D721Med (cell line): ENCODE data around the gene ZIC1.

ENCODE experiments used
- DNase-seq: peaks from one replicate; pipeline ENCODE4 v3.0.0; 2011; ENCODE audit warnings: low spot score; ENCODE audit not compliant: insufficient read length
- FAIRE-seq: peaks from 2 replicates; lab custom pipeline; 2011; peaks lifted over from hg19 to GRCh38; lab: Jason Lieb, UNC
- TF ChIP-seq, protein P1 (sequence below): IDR thresholded peaks from 2 replicates; pipeline ENCODE4 v1.5.1; 2012; ENCODE audit warnings: mild to moderate bottlenecking, control low read depth; ENCODE audit not compliant: insufficient read depth; ENCODE audit errors: missing control alignments

The ZIC1 gene

DNA sequence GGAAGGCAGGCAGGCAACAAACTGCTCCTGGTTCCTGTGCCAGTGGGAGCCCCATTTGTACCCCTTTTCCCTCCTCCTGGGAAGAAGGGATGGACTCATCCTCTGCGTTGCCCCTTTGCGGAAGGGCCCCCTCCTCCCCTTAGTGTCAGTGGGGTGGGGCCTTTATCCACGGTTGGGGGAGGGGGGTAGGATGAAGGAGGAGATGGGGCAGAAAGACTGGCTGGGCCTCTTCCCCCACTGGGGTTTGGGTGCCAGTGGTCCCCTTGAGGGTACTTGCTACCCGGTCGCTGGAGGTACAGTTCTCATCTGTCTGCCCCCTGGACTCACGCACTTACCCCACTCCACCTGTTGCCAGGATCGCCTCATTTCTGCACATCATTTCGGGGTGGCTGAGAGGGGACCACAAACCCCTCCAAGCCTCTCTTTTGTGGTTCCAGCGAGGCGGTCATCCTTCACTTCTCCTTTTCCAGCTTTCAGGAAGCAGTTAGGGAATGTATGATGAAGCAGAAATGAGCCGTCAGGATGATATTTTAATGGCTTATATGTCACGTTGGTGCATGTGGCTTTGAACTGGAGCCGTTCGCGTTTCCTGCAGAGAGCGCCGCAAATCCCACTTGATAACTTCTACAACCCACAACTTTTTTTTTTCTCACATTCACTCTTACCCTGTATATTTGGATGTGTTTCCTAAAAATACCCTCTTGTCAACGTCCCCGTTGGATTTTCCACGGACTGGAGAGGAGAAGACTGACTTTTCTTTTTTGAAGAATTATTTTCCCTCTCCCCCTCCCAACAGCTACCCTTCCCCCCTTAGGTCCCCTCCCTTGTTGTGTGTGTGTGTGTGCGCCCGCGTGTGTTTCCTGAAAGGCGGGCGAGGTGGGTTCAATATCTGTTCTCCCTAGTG lies 2.9 kb upstream of the ZIC1 start, which contains the start of gene ZIC4:
Gene ZIC4, minus strand, starts transcription at position 516 of the 904 bp plus-strand sequence. CDS start 3,746 bp downstream, outside the sequence.
- TF ChIP-seq, protein P1, sequence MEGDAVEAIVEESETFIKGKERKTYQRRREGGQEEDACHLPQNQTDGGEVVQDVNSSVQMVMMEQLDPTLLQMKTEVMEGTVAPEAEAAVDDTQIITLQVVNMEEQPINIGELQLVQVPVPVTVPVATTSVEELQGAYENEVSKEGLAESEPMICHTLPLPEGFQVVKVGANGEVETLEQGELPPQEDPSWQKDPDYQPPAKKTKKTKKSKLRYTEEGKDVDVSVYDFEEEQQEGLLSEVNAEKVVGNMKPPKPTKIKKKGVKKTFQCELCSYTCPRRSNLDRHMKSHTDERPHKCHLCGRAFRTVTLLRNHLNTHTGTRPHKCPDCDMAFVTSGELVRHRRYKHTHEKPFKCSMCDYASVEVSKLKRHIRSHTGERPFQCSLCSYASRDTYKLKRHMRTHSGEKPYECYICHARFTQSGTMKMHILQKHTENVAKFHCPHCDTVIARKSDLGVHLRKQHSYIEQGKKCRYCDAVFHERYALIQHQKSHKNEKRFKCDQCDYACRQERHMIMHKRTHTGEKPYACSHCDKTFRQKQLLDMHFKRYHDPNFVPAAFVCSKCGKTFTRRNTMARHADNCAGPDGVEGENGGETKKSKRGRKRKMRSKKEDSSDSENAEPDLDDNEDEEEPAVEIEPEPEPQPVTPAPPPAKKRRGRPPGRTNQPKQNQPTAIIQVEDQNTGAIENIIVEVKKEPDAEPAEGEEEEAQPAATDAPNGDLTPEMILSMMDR, result no peak
- FAIRE-seq (no peak), DNase-seq (no peak)

DNA sequence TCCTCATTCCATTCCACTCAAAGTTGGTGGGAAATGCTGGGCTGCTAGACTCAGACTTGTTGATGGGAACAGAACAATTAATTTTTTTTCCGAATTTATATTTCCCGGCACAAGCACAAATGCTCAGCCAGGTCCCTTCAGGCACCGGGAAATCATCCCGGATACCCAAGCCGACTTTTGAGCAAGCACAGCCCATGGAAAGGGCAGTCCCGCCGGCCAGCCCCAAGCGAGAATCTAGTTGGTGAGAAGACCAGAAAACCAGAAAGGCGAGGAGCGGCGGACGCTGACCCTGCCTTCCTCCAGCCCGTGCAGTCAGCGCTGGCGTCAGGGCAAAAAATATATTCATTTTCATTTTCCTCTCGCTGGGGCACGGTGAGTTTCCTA lies 2.1 kb upstream of the ZIC1 start:
- TF ChIP-seq, protein P1, result no peak
- no peak for FAIRE-seq

DNA sequence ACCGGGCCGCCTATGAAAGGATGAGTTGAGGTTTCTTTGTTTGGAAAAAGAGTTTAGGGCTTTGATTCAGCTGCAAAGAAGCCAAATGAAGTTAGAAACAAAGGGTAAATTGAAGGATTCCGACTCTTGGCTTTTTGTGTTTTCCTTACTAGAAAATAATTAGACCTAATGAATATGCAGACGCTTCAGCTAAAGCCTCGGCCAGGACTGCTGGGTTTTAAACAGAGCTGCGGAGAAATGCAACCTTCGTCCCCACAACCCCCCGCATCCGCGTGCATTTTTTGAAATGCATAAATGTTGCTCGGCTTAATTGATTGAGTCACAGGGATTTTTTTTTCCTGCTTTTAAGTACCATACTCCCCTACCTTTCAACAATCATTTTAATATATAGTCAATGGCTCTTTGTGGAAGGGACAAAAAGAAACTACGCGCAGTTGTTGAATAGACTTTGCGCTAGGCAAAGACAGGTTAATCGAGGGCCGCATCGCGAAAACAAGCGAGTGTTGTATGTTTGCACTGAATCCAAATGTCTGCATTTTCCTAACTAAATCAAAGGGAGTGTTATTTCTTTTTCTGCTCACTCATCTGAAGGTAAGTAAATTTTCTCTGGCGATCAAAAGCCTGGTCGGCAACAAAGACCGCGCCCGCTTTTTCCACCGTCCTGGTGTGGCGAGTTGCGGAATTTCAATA lies 1.5 kb upstream of the ZIC1 start:
- no peak for DNase-seq
- no peak for FAIRE-seq
- TF ChIP-seq, protein P1, result no peak

More for the DNA sequence above, 2.1 kb upstream of the ZIC1 start:
- DNase-seq, result no peak

DNA sequence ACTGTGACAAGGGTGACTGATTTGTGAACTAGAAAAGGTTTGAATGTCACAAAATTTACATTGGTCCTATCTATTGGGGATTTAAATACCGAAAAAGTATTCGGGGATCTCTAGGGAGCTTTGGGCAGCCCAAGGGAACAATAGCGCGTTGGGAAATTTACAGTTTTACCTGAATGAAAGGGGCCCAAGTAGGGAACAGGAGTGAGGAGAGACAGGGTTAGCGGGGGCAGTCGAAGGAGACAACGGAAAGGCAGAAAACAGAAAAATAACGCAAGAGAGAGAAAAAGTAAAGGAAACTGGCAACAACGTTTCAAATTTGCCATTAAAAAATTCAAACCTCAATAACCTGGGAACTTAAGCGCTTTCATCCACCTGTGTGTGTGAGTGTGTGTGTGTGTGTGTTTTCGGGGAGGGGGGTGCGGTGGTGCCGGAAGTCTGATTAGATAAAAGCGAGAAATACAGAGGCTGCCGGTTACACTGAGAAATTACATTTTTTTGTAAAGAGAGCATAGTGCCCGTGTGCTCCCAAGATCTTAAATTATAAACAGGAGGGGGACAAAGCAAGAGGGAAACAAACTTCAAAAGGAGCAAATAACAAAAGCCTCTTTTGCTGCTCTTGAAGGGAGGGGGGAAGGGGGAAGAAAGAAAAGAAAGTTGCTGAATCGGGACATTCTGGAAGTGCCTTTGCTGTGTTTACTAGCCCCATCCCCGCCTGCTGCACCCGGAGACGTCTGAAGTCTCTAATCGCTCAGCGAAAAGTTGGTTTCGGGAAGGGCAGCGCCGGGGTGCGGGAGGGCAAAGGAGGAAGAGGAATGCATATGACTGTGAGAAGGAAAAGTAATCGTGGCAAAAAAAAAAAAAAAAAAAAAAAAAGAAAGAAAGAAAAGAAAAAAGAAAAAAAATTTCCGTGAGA lies 721 bp upstream of the ZIC1 start:
- TF ChIP-seq, protein P1, result no peak
- DNase-seq (no peak), FAIRE-seq (no peak)

DNA sequence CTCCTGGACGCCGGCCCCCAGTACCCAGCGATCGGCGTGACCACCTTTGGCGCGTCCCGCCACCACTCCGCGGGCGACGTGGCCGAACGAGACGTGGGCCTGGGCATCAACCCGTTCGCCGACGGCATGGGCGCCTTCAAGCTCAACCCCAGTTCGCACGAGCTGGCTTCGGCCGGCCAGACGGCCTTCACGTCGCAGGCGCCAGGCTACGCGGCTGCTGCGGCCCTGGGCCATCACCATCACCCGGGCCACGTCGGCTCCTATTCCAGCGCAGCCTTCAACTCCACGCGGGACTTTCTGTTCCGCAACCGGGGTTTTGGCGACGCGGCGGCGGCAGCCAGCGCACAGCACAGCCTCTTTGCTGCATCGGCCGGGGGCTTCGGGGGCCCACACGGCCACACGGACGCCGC lies 956 bp downstream of the ZIC1 start:
- FAIRE-seq (no peak), DNase-seq (no peak)
- TF ChIP-seq, protein P1, result no peak

DNA sequence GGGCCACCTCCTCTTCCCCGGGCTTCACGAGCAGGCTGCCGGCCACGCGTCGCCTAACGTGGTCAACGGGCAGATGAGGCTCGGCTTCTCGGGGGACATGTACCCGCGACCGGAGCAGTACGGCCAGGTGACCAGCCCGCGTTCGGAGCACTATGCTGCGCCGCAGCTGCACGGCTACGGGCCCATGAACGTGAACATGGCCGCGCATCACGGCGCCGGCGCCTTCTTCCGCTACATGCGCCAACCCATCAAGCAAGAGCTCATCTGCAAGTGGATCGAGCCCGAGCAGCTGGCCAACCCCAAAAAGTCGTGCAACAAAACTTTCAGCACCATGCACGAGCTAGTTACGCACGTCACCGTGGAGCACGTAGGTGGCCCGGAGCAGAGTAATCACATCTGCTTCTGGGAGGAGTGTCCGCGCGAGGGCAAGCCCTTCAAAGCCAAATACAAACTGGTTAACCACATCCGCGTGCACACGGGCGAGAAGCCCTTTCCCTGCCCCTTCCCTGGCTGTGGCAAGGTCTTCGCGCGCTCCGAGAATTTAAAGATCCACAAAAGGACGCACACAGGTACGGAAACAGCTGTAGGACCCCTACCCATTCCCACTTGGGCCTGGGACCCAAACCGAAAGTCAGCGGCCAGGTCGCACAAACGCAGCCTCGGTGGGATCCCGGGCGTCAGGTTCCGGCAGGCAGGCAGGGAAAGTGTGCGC lies 1.5 kb downstream of the ZIC1 start:
- DNase-seq, result no peak
- no peak for FAIRE-seq
- TF ChIP-seq, protein P1, result no peak
